Dermis blood vessel endothelial cell (primary cell): Measurements from ENCODE around the gene UBE2D4. TPM values are rescaled to one million over a fixed set of nuclear protein-coding genes. Genes with fewer than 3 reads are reported as not detected.
"Not testable (repeated sequence)": the region's sequence is repeated elsewhere in the genome, so short reads cannot be mapped to it uniquely, and the experiment has no call there.

Experiments
- DNase-seq: peaks from one replicate; pipeline ENCODE4 v3.0.0; 2010
- total RNA-seq: library from RNA; depleted of rRNA; stranded (reverse); fragments of >200 nt; gene quantifications from 2 replicates; pipeline ENCODE4 v1.2.3, GENCODE V29; 2014

Gene UBE2D4
- total RNA-seq, 1 donor from 2014 or later, result 6.1 TPM

GRCh38 chr7:43969586-43969985 is 43.4 kb downstream of the UBE2D4 start:
- not testable (repeated sequence) for DNase-seq

- DNase-seq, result not testable (repeated sequence)
Observed at GRCh38 chr7:43970698-43971097, 44.5 kb downstream of the UBE2D4 start.

GRCh38 chr7:43974033-43974573 is 47.9 kb downstream of the UBE2D4 start:
- not testable (repeated sequence) for DNase-seq

GRCh38 chr7:43974725-43975482 is 48.7 kb downstream of the UBE2D4 start:
- DNase-seq, result not testable (repeated sequence)

GRCh38 chr7:43977525-43977924 is 51.3 kb downstream of the UBE2D4 start:
- no peak for DNase-seq

GRCh38 chr7:43978102-43978501 is 51.9 kb downstream of the UBE2D4 start:
- peak; percentile 17 for DNase-seq

GRCh38 chr7:43982848-43983247 is 56.6 kb downstream of the UBE2D4 start:
- not testable (repeated sequence) for DNase-seq

- DNase-seq, result not testable (repeated sequence)
Observed at GRCh38 chr7:43983736-43984135, 57.5 kb downstream of the UBE2D4 start.

GRCh38 chr7:43985904-43986864 is 59.9 kb downstream of the UBE2D4 start:
- peak; percentile 82 for DNase-seq

GRCh38 chr7:43987476-43987875 is 61.2 kb downstream of the UBE2D4 start:
- not testable (repeated sequence) for DNase-seq

- DNase-seq, result not testable (repeated sequence)
Observed at GRCh38 chr7:43990011-43990585, 63.9 kb downstream of the UBE2D4 start.

- not testable (repeated sequence) for DNase-seq
Observed at GRCh38 chr7:43990829-43991228, 64.6 kb downstream of the UBE2D4 start.

GRCh38 chr7:43992896-43993295 is 66.7 kb downstream of the UBE2D4 start:
- not testable (repeated sequence) for DNase-seq

GRCh38 chr7:43994681-43995080 is 68.4 kb downstream of the UBE2D4 start:
- not testable (repeated sequence) for DNase-seq

- DNase-seq, result not testable (repeated sequence)
Observed at GRCh38 chr7:43997532-43997931, 71.3 kb downstream of the UBE2D4 start, which contains the start of gene SPDYE1. Gene SPDYE1 (plus strand): TSS chr7:43997897. CDS start chr7:43999950, 2,053 bp downstream.

Other genes starting within 250 kb of the UBE2D4 start
- gene COA1, start 196.9 kb upstream of the UBE2D4 start, total RNA-seq, result 37.2 and 47.3 TPM in 2 replicates
- gene BLVRA, start 167.8 kb upstream of the UBE2D4 start, total RNA-seq, result 22.8 and 32.0 TPM in 2 replicates
- 56.5 and 88.3 TPM in 2 replicates for gene MRPS24, start 56.9 kb upstream of the UBE2D4 start, total RNA-seq
- gene URGCP, start 19.8 kb upstream of the UBE2D4 start, total RNA-seq, result 27.5 and 34.2 TPM in 2 replicates
- not detected in 2 replicates for gene SPDYE1, start 71.5 kb downstream of the UBE2D4 start, total RNA-seq
- gene DBNL, start 118.3 kb downstream of the UBE2D4 start, total RNA-seq, result 153 and 182 TPM in 2 replicates
- gene PGAM2, start 139.1 kb downstream of the UBE2D4 start, total RNA-seq, result 0.19 and 0.51 TPM in 2 replicates
- 13.9 and 16.2 TPM in 2 replicates for gene POLM, start 156.1 kb downstream of the UBE2D4 start, total RNA-seq
- gene AEBP1, start 177.9 kb downstream of the UBE2D4 start, total RNA-seq, result 12.9 and 40.4 TPM in 2 replicates
- gene POLD2, start 197.1 kb downstream of the UBE2D4 start, total RNA-seq, result 44.4 and 89.1 TPM in 2 replicates
- gene MYL7, start 214.9 kb downstream of the UBE2D4 start, total RNA-seq, result not detected in 2 replicates